IPS DF 6.9 (cell line): ENCODE data around the gene CDC42SE2.
"Not testable (repeated sequence)": the region's sequence is repeated elsewhere in the genome, so short reads cannot be mapped to it uniquely, and the experiment has no call there.

ENCODE experiments used
- DNase-seq: peaks from one replicate; pipeline ENCODE4 v3.0.0-alpha.2; 2013; ENCODE audit warnings: low read depth, low spot score
- H3K27ac ChIP-seq: one replicate; pipeline ENCODE4 v1.5.1; 2013; ENCODE audit warnings: low read length, control low read depth
- H3K27me3 ChIP-seq: 2 replicates; pipeline ENCODE4 v1.6.1; 2013; ENCODE audit warnings: mild to moderate bottlenecking, low read length; ENCODE audit not compliant: control insufficient read depth, insufficient read depth
- H3K36me3 ChIP-seq: 2 replicates; pipeline ENCODE4 v1.6.1; 2013; ENCODE audit warnings: low read length; ENCODE audit not compliant: control insufficient read depth, insufficient read depth
- H3K4me1 ChIP-seq: 2 replicates; pipeline ENCODE4 v1.6.1; 2013; ENCODE audit warnings: low read length; ENCODE audit not compliant: control insufficient read depth, insufficient read depth
- H3K4me3 ChIP-seq: 2 replicates; pipeline ENCODE4 v1.5.1; 2013; ENCODE audit warnings: mild to moderate bottlenecking, low read length
- H3K9me3 ChIP-seq: 2 replicates; pipeline ENCODE4 v1.6.1; 2013; ENCODE audit warnings: low read length, inconsistent platforms; ENCODE audit not compliant: control insufficient read depth, insufficient read depth
- WGBS: extraction: QIAGEN DNeasy Blood & Tissue Kit; methylation state at CpG from one replicate; pipeline ENCODE4 v1.1.7; 2013; ENCODE audit warnings: mixed read lengths, missing lambda C conversion rate; ENCODE audit not compliant: insufficient read length, insufficient coverage; 5-methylcytosine and 5-hydroxymethylcytosine counted together

Gene CDC42SE2

GRCh38 chr5:131316822-131317221, 53.0 kb downstream of the CDC42SE2 start:
- Histone ChIP-seq H3K27ac (no peak overlapping the region), H3K4me3 (no peak overlapping the region), H3K4me1 (no peaks in the 10 kb centered on the region), H3K27me3 (no peaks in the 10 kb centered on the region), H3K9me3 (no peaks in the 10 kb centered on the region), H3K36me3 (no peaks in the 10 kb centered on the region)
- DNase-seq, result no peak
- no CpG with 5 or more reads among the region's 2 CpGs for WGBS

GRCh38 chr5:131318455-131318854, 54.6 kb downstream of the CDC42SE2 start:
- DNase-seq, result no peak
- H3K27ac ChIP-seq, result no peak overlapping the region
- H3K36me3 ChIP-seq, result no peaks in the 10 kb centered on the region
- no peaks in the 10 kb centered on the region for H3K9me3 ChIP-seq
- H3K27me3 ChIP-seq, result no peaks in the 10 kb centered on the region
- no peak overlapping the region for H3K4me3 ChIP-seq
- 0 out of 2 replicates have a peak, but pooled peaks cover 1% of the 10 kb centered on the region for H3K4me1 ChIP-seq

- Histone ChIP-seq H3K36me3 (no peaks in the 10 kb centered on the region), H3K27me3 (no peaks in the 10 kb centered on the region), H3K9me3 (no peaks in the 10 kb centered on the region), H3K4me3 (no peak overlapping the region), H3K4me1 (0 out of 2 replicates have a peak, but pooled peaks cover 1% of the 10 kb centered on the region), H3K27ac (no peak overlapping the region)
- no CpG with 5 or more reads among the region's 2 CpGs for WGBS
- no peak for DNase-seq
Measured at GRCh38 chr5:131321066-131321465, 57.2 kb downstream of the CDC42SE2 start.

- H3K4me3 ChIP-seq, result no peak overlapping the region
- no peaks in the 10 kb centered on the region for H3K27me3 ChIP-seq
- DNase-seq, result no peak
- H3K9me3 ChIP-seq, result no peaks in the 10 kb centered on the region
- WGBS, result no CpG with 5 or more reads among the region's 4 CpGs
- H3K27ac ChIP-seq, result no peak overlapping the region
- 0 out of 2 replicates have a peak, but pooled peaks cover 1% of the 10 kb centered on the region for H3K4me1 ChIP-seq
- no peaks in the 10 kb centered on the region for H3K36me3 ChIP-seq
Measured at GRCh38 chr5:131322926-131323325, 59.1 kb downstream of the CDC42SE2 start.

GRCh38 chr5:131323378-131323777, 59.5 kb downstream of the CDC42SE2 start:
- Histone ChIP-seq H3K4me1 (0 out of 2 replicates have a peak, but pooled peaks cover 1% of the 10 kb centered on the region), H3K36me3 (no peaks in the 10 kb centered on the region), H3K4me3 (no peak overlapping the region), H3K27me3 (no peaks in the 10 kb centered on the region), H3K9me3 (no peaks in the 10 kb centered on the region), H3K27ac (no peak overlapping the region)
- no peak for DNase-seq

GRCh38 chr5:131324303-131324702, 60.5 kb downstream of the CDC42SE2 start:
- Histone ChIP-seq H3K4me1 (0 out of 2 replicates have a peak, but pooled peaks cover 1% of the 10 kb centered on the region), H3K4me3 (no peak overlapping the region), H3K27ac (no peak overlapping the region), H3K27me3 (no peaks in the 10 kb centered on the region), H3K9me3 (no peaks in the 10 kb centered on the region), H3K36me3 (no peaks in the 10 kb centered on the region)
- no CpG with 5 or more reads among the region's 1 CpG for WGBS
- no peak for DNase-seq

GRCh38 chr5:131328536-131329285, 64.9 kb downstream of the CDC42SE2 start:
- no peaks in the 10 kb centered on the region for H3K36me3 ChIP-seq
- no peak for DNase-seq
- H3K27ac ChIP-seq, result no peak overlapping the region
- no peaks in the 10 kb centered on the region for H3K27me3 ChIP-seq
- no peaks in the 10 kb centered on the region for H3K4me1 ChIP-seq
- no peaks in the 10 kb centered on the region for H3K9me3 ChIP-seq
- no peak overlapping the region for H3K4me3 ChIP-seq
- no CpG with 5 or more reads among the region's 3 CpGs for WGBS

GRCh38 chr5:131329286-131329560, 65.4 kb downstream of the CDC42SE2 start:
- no peaks in the 10 kb centered on the region for H3K4me1 ChIP-seq
- no CpG with 5 or more reads among the region's 2 CpGs for WGBS
- DNase-seq, result no peak
- H3K27me3 ChIP-seq, result no peaks in the 10 kb centered on the region
- no peaks in the 10 kb centered on the region for H3K36me3 ChIP-seq
- H3K27ac ChIP-seq, result no peak overlapping the region
- H3K9me3 ChIP-seq, result no peaks in the 10 kb centered on the region
- H3K4me3 ChIP-seq, result no peak overlapping the region

GRCh38 chr5:131330031-131330430, 66.2 kb downstream of the CDC42SE2 start:
- no peaks in the 10 kb centered on the region for H3K36me3 ChIP-seq
- WGBS, result no CpG with 5 or more reads among the region's 5 CpGs
- no peaks in the 10 kb centered on the region for H3K9me3 ChIP-seq
- DNase-seq, result no peak
- H3K4me3 ChIP-seq, result no peak overlapping the region
- no peaks in the 10 kb centered on the region for H3K27me3 ChIP-seq
- no peaks in the 10 kb centered on the region for H3K4me1 ChIP-seq
- H3K27ac ChIP-seq, result no peak overlapping the region

- not testable (repeated sequence) for H3K36me3 ChIP-seq, H3K27ac ChIP-seq, H3K27me3 ChIP-seq, H3K4me1 ChIP-seq, DNase-seq, H3K4me3 ChIP-seq, H3K9me3 ChIP-seq
- no CpG with 5 or more reads among the region's 4 CpGs for whole genome bisulfite sequencing
Measured at GRCh38 chr5:131335756-131336155, 71.9 kb downstream of the CDC42SE2 start.

GRCh38 chr5:131336801-131337200, 72.9 kb downstream of the CDC42SE2 start:
- H3K4me1 ChIP-seq, H3K9me3 ChIP-seq, H3K36me3 ChIP-seq, DNase-seq, H3K4me3 ChIP-seq, H3K27me3 ChIP-seq, H3K27ac ChIP-seq: not testable (repeated sequence)
- no CpG with 5 or more reads among the region's 12 CpGs for WGBS
